Measurements from ENCODE around the gene MTHFR.

MTHFR gene

DNA sequence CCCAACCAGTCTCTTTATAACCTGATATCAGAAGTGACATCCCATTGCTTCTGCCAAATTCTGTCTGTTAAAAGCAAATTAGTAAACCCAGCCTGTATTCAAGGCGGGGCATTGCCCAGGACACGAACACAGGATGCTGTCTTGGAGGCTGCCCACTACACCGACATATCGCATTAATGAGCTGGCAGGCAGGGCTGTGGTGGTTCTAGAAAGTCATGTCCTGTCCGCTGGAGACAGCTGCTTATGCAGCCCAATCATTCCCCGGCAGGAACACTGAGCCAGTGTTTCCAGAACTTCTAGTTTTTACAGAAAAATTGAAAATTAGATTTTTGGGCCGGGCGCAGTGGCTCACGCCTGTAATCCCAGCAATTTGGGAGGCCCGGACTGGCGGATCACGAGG, 24.5 kb downstream of the MTHFR start:
- TF ChIP-seq CTCF (IDR thresholded peaks at IDR 0.05; ENCODE audit: low read depth, low read length) = no peak
- H3K4me3 ChIP-seq (ENCODE audit: low read depth, low read length) = no peak overlapping the region
- in situ Hi-C loops (cut with HindIII; ENCODE audit: low sequenced_read_pairs) = no loop called here
- DNase-seq (ENCODE audit: low read depth, low spot score) = no peak

DNA sequence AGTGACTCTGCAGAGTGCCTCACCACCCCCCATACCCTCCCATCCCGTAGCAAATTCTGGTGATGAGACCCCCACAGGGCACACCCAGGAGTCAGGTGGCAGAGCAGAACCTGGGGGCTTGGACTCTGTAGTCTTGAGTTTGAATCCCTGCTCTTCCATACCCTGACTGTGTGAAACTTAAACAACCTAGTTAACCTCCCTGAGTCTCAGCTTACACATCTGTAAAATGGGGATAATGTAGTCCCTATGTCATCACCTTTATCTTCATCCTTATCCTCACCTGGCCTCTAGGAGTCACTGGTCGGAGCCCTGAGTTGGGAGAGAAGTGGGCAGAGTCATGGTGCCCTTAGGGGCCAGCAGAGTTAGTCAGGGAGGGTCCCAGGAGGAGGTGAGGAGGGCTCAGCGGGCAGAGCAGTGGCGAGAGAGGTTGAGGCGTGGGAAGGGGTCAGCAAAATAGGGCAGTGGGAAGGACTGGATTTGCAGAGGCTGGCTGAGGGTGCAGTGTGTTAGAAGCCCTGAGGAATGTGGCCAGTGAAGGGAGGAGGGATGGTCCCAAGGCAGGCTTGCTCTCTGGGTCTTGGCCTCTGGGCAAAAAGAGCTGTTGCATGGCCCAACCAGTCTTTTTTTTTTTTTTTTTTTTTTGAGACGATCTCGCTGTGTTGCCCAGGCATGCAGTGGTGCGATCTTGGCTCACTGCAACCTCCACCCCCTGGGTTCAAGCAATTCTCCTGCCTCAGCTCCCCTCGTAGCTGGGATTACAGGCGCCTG, 25.2 kb downstream of the MTHFR start:
- in situ Hi-C loops (cut with HindIII; ENCODE audit: low sequenced_read_pairs) = no loop called here
- TF ChIP-seq CTCF (IDR thresholded peaks at IDR 0.05; ENCODE audit: low read depth, low read length) = no peak
- no peak for DNase-seq (ENCODE audit: low read depth, low spot score)
- H3K4me3 ChIP-seq (ENCODE audit: low read depth, low read length) = no peak overlapping the region

DNA sequence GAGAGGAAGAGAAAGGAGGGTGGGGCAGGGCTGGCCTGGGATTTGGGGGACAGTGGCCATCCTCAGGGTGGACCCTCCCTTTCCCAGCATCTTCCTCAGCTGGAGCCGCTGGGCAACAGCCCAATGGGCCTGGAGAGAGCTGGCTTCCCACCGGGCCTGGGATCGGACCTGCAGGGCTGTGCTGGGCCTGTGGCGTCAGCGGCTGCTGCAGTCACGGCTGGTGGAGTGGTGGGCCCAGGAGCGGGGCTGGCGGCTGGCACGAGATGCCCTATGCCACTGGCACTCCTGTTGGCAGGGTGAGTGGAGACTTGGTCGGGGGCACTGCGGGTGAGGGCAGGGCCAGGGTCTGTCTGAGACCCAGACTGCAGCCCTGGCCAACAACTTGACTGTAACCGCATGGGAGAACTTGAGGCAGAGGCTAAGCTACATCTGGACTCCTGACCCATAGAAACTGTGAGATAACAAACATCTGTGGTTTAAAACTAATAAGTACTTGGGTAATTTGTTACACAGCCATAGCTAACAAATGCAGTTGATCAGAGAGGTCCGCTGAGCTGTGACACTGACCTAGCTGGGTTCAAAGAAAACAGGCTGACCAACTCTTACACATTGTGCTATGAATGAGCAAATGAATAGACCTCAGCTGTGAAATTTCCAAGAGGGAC, 25.9 kb downstream of the MTHFR start:
- no peak for DNase-seq (ENCODE audit: low read depth, low spot score)
- no peak overlapping the region for H3K4me3 ChIP-seq (ENCODE audit: low read depth, low read length)
- TF ChIP-seq CTCF (IDR thresholded peaks at IDR 0.05; ENCODE audit: low read depth, low read length) = no peak
- in situ Hi-C loops (cut with HindIII; ENCODE audit: low sequenced_read_pairs) = no loop called here

DNA sequence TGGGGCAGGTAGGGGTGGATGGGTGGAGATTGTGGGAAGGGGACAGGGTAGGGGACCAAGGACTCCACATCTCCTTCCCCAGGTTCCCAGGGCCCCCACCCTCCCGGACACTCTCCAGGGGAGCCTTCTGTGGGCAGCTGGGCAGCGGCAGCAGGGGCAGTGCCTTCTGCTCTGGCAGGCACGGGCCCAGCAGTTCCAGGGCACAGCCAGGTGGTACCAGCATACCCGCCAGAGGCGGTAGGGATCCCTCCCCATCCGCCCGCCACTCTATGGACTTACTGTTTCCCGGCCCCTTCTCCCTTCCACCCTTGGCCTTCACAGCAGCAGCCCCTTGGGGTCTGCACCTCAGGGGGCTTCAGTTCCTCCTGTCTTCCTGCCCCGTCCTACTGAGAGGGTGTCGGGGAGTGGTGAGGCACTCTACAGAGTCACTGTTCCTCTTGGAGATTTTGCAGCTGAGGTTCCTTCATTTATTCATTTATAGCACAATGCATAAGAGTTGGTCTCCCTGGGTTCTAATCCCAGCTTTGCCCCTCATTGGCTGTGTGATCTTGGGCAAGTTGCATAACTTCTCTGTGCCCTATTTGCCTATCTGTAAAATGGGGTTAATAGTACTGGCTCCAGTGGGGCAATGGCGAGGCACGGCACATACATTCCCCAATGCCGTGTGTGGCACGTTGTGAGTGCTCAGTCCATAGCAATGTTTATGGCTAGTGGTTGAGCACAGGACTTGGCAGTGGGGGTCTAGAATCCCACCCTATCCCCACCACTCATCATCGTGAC, 26.7 kb downstream of the MTHFR start:
- H3K4me3 ChIP-seq (ENCODE audit: low read depth, low read length) = no peak overlapping the region
- TF ChIP-seq CTCF (IDR thresholded peaks at IDR 0.05; ENCODE audit: low read depth, low read length) = no peak
- no peak for DNase-seq (ENCODE audit: low read depth, low spot score)
- in situ Hi-C loops (cut with HindIII; ENCODE audit: low sequenced_read_pairs) = no loop called here

DNA sequence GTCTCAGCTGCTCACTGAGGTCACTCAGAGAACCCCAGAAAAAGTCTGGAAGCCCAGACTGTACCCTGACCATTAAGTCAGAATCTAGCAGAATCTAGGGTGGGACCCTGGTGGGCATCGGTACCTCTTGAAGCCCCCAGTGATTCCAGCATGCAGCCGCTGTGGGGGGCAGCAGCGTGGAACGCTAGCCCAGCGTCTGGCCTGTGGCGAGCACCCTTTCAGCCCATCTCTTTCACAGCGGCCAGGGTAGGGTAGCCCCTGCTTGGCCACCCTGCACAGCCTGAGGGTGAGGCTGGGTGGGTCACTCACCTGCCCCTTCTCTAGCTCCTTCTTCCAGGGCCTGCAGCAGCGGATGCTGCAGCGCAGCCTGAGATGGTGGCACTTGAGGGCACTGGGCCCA, 27.4 kb downstream of the MTHFR start:
- TF ChIP-seq CTCF (IDR thresholded peaks at IDR 0.05; ENCODE audit: low read depth, low read length) = no peak
- no peak for DNase-seq (ENCODE audit: low read depth, low spot score)
- no peak overlapping the region for H3K4me3 ChIP-seq (ENCODE audit: low read depth, low read length)
- in situ Hi-C loops (cut with HindIII; ENCODE audit: low sequenced_read_pairs) = no loop called here

GRCh38 chr1:11777658-11778322, 28.0 kb downstream of the MTHFR start:
- no peak overlapping the region for H3K4me3 ChIP-seq (ENCODE audit: low read depth, low read length)
- in situ Hi-C loops (cut with HindIII; ENCODE audit: low sequenced_read_pairs) = no loop called here
- DNase-seq (ENCODE audit: low read depth, low spot score) = no peak
- no peak for TF ChIP-seq CTCF (IDR thresholded peaks at IDR 0.05; ENCODE audit: low read depth, low read length)

Data from astrocyte of the spinal cord (primary cell).